ENCODE measurements around the gene NOL7.

The NOL7 gene

DNA sequence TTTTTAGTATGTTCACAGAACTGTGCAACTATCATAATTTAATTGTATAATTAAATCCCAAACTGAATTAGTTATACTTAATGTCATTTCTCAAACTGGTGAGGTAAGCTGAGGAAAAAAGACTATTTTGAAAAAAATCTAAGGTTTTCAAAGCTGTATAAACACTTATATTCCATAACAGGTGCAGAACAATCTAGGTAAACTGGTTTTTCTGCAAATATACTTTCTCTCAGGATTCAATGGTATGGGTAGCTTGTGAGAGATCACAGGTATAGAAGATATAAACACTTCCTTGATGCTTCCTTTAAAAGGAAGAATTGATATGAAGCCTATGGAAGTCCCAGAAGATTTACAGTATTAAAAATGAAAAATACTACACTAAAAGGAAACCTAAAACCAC lies 33.7 kb downstream of the NOL7 start:
- in situ Hi-C loops (cut with MboI; ENCODE audit: low sequenced_read_pairs) = no loop called here

DNA sequence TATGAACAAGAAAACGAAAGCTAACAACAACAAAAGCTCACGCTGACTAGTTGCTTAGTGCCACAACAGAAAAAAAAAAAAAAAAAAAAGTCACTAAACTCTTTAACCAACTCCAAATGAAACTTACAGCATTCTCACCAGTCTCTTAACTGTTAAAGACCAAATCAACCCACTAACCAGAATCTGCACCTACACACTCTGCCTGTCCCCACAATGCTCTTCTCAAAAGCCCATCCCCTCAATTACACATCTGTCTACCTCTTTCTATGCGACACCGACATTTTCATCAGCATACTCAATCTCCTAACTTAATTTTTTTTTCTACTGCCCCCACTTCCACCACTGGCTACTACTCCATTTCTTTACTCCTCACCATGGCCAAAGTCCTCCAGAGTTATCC lies 34.3 kb downstream of the NOL7 start:
- in situ Hi-C loops (cut with MboI; ENCODE audit: low sequenced_read_pairs) = no loop called here

DNA sequence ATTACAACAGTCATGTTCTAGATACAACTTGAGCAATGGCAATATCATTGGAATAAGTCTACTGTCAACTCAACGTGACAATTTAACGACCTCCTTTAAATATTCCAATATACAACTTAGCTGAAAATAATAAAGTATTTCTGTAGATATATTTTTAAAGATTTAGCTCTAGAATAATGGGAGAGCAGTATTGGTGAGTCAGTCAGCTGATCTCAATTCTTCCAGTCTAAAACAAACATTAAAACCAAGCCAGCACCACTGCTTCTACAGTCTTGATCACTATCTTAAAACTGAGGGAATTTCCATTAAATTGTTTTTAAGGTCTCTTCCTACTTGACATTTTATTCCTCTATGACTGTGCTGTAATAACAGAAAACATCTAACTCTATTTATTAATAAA lies 38.2 kb downstream of the NOL7 start:
- in situ Hi-C loops (cut with MboI; ENCODE audit: low sequenced_read_pairs) = no loop called here

DNA sequence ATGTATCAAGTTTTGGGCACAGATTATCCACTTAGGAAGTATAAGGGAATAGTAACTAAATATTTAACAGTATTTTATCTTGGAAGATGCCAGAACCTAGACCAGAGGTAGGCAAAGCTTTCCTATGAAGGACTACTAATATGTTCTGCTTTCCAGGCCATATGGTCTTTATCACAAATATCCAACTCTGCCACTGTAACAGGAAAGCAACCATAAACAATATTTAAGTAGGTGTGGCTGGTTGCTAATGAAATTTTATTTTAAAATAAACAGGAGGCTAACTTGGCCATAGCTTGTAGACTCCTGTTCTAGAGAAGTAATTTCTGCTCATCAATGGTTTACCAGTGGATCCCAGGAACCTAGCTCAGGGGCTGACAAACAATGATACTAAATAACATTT lies 39.4 kb downstream of the NOL7 start:
- in situ Hi-C loops (cut with MboI; ENCODE audit: low sequenced_read_pairs) = no loop called here

DNA sequence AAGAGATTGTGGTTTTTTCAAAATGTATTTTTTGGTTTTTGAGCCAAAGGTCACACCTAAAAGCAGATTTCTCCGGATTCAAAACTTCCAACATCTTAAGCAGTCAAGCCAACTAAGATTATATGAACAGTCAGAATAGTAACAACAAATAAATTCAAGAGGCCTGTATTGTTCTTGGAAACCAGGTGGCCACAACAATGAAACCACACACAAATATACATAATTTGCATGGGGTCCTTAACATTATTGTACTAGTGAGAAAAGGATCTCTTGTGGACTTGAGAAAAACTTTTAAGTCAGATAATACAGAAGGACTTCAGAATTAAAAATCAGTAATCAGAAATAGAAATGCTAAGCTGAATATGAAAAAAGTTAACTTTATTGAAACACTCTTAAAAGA lies 40.6 kb downstream of the NOL7 start:
- in situ Hi-C loops (cut with MboI; ENCODE audit: low sequenced_read_pairs) = no loop called here

DNA sequence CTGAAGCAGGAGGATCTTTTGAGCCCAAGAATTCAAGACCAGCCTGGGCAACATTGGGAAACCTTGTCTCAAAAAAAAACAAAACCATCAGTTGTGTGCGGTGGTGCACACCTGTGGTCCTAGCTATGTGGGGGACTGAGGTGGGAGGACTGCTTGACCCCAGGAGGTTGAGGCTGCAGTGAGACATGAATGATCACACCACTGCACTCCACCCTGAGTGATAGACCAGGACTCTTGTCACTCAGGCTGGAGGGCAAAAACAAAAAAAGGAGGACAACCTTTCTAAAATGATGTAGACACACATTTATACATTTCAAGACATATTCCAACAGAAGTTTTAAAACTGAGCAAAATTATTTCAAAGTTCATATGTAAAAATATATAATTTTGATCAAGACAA lies 45.1 kb downstream of the NOL7 start:
- in situ Hi-C loops (cut with MboI; ENCODE audit: low sequenced_read_pairs) = no loop called here

- in situ Hi-C loops (cut with MboI; ENCODE audit: low sequenced_read_pairs) = no loop called here
Measured at GRCh38 chr6:13660893-13661292, 45.8 kb downstream of the NOL7 start.

GRCh38 chr6:13661647-13662046 lies 46.5 kb downstream of the NOL7 start:
- in situ Hi-C loops (cut with MboI; ENCODE audit: low sequenced_read_pairs) = no loop called here

DNA sequence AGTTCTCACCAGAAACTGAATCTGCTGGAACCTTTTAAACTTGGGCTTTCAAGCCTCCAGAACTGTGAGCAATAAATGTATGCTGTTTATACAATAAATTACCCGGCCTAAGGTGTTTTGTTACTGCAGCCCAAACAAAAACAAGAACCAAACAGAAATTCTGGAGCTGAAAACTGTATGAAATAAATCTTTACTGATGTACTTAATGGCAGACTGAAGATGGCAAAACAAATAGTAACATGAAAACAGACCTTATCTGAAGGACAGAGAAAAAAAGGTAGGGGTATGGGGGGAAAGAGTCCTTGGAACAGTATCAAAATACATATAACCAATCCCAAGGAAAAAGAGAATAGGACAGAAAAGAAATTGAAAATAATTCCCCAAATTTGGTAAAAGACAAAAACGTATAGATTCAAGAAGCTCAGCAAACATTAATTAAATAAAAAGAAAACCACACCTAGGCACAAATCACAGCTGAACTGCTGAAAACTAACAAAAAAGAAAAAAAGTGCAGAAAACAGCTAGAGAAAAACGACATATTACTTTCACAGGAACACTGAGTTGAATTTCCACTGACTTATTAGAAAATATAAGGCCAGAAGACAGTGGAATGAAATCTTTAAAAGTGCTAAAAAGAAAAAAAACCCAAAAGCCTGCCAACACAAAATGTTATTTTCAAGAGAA lies 47.7 kb downstream of the NOL7 start:
- in situ Hi-C loops (cut with MboI; ENCODE audit: low sequenced_read_pairs) = no loop called here

- in situ Hi-C loops (cut with MboI; ENCODE audit: low sequenced_read_pairs) = no loop called here
Measured at GRCh38 chr6:13663986-13664385, 48.9 kb downstream of the NOL7 start.

DNA sequence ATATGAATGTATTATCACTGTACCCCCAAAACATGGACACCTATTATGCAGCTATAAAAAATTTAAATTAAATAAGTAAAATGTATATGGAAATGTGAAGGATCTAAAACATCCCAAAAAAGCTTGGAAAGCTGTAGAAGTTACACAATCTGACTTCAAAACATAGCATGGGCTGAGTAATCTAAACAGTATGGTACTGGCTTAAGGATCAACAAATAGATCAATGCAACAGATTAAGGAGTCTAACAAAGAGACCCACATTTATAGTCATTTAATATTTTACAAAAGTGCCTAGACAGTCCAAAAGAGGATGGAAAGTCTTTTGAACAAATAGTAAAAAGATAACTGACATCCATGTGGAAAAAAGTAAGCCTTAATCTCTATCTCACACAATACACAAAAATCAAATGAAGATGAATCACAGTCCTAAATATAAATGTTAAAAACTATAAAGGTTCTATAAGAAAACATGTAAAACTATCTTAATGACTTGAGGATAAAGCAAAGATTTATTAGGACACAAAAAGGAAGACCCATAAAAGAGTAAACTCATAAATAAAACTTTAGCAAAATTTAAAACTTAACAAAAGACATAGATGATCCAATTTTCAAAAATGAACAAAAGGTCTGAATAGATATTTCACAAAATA lies 49.7 kb downstream of the NOL7 start:
- in situ Hi-C loops (cut with MboI; ENCODE audit: low sequenced_read_pairs) = no loop called here

DNA sequence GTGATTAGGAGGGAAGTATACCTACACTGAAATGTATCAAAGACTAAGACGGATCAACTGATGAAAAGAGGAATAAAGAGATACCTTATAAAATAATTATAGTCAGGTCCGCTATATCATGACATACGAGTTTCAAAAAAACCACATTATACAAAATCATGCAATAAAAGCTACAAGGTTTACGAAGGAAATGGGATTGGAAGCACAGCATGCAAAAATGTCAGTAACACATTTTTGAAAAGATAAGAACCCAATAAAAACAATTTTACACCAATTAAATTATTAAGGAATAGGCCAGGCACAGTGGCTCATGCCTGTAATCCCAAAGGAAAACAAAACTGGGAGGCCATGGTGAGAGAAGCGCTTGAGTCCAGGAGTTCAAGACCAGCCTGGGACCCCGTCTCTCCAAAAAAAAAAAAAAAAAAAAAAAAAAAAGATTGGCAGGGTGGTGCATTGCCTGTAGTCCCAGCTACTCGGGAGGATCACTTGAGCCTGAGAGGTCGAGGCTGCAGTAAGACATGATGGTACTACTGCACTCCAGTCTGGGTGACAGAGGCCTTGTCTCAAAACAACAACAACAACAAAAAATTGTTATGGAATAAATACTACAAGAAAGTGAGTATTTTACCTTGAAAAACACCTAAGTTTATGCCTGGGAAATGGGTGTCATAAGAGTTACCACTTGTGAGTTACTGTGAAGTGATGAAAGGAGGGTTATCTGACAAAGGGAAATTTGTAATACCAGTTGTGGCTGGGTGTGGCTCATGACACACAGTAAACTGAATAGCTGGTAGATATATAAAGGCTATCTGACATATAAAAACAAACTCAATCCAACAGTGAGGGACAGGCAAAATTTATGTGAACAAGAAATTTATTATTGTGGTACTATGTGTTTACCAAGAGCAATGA lies 51.3 kb downstream of the NOL7 start:
- in situ Hi-C loops (cut with MboI; ENCODE audit: low sequenced_read_pairs) = no loop called here

DNA sequence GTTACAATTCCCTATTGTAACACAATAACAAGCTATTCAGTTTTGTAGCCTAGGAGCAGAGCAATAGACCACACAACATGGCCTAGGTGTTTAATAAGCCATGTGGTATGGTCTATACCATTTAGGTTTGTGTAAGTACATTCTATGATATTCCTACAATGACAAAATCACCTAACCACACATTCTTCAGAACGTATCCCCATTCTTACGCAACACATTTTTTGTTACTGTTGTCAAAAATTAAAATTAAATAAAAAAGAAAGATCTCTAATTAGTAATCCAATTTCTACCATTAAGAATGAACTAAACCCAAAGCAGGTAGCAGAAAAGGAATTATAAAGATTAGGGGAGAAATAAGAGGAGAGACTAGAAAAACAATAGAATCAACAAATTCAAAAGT lies 52.5 kb downstream of the NOL7 start:
- in situ Hi-C loops (cut with MboI; ENCODE audit: low sequenced_read_pairs) = no loop called here

GRCh38 chr6:13668291-13668928 lies 53.3 kb downstream of the NOL7 start:
- in situ Hi-C loops (cut with MboI; ENCODE audit: low sequenced_read_pairs) = no loop called here

- in situ Hi-C loops (cut with MboI; ENCODE audit: low sequenced_read_pairs) = no loop called here
Measured at GRCh38 chr6:13669476-13669875, 54.3 kb downstream of the NOL7 start.
